Ascending aorta (tissue), 2 donors: ENCODE results near the gene CATSPER4. TPM values are rescaled to one million over a fixed set of nuclear protein-coding genes. Genes with fewer than 3 reads are reported as not detected.

Experiments used
- DNase-seq, 2 donors: peaks; one replicate each; pipeline ENCODE4 v3.0.0-alpha.2; 2019; ENCODE audit warnings: low spot score in 2 of 2
- H3K27ac ChIP-seq, 2 donors: fragments of 200-600 bp; sonication (generic); one replicate each; pipeline ENCODE4 v1.5.1; 2016 to 2017; ENCODE audit warnings: mild to moderate bottlenecking in 1 of 2
- H3K27me3 ChIP-seq: fragments of 200-600 bp; sonication (generic); one replicate; pipeline ENCODE4 v1.5.1; 2017
- H3K36me3 ChIP-seq, 2 donors: fragments of 200-600 bp; sonication (generic); one replicate each; pipeline ENCODE4 v1.5.1; 2016
- H3K4me1 ChIP-seq, 2 donors: fragments of 200-600 bp; sonication (generic); one replicate each; pipeline ENCODE4 v1.5.1; 2016 to 2017; ENCODE audit warnings: mild to moderate bottlenecking in 1 of 2
- H3K4me3 ChIP-seq, 2 donors: fragments of 200-600 bp; sonication (generic); one replicate each; pipeline ENCODE4 v1.5.1; 2016 to 2017; ENCODE audit warnings: mild to moderate bottlenecking in 1 of 2
- H3K9me3 ChIP-seq, 2 donors: fragments of 200-600 bp; sonication (generic); one replicate each; pipeline ENCODE4 v1.5.1; 2016
- intact Hi-C: fragments of 100-400 bp; cut with DNase I; formaldehyde crosslinking; loops from one replicate; pipeline ENCODE4 v1.15.1; 2023
- total RNA-seq: library from RNA; depleted of rRNA; stranded (reverse); fragments of >200 nt; gene quantifications from one replicate; pipeline ENCODE4 v1.1.0, GENCODE V29; 2016
- TF ChIP-seq, protein P1 (sequence below), 3 experiments: fragments of 200-600 bp in 2 of 3; fragments of 450-650 bp in 1 of 3; sonication (generic) in 2 of 3; IDR thresholded peaks; one replicate each; pipeline ENCODE4 v1.5.1; 2016 to 2019; ENCODE audit warnings: antibody characterized with exemption in 3 of 3, mild to moderate bottlenecking in 1 of 3, moderate library complexity in 1 of 3

The CATSPER4 gene
- total RNA-seq: not detected

DNA sequence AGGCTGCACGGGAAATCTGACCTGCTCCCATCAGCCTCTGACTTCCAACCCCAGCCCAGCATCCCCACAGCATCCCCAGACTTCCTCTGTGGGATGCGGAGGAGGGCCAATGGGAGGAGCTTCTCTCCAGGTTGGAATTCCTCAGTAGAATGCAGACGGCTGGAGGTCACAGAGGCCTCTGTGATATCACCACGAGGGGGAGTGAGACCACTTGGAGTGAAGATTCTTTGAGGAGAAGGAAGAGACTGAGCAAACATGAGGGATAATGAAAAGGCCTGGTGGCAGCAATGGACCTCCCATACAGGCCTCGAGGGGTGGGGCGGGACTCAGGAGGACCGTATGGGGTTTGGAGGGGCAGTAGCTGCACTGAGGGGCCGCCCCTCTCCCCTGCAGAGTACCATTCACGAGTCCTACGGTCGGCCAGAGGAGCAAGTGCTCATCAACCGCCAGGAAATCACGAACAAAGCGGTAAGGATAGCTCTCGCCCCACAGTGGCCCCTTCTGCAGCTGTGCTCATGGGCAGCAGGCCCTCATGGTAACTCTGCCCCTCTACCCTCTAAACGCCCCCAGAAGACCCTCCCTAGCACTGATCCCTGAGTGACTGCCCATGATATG, at the start of gene CATSPER4:
Gene CATSPER4 (plus strand): TSS at position 230 of the 615 bp plus-strand sequence. CDS start 26 bp downstream, at position 256.
- DNase-seq: no peak
- peaks cover 0 to 2% of the 10 kb centered on the region in 2 donors for H3K36me3 ChIP-seq
- no peaks in the 10 kb centered on the region for H3K4me1 ChIP-seq
- H3K27me3 ChIP-seq: no peaks in the 10 kb centered on the region
- no peak within 1 kb of the TSS for H3K27ac ChIP-seq
- intact Hi-C loops: no loop called here
- no peak within 1 kb of the TSS for H3K4me3 ChIP-seq
- TF ChIP-seq, protein P1, sequence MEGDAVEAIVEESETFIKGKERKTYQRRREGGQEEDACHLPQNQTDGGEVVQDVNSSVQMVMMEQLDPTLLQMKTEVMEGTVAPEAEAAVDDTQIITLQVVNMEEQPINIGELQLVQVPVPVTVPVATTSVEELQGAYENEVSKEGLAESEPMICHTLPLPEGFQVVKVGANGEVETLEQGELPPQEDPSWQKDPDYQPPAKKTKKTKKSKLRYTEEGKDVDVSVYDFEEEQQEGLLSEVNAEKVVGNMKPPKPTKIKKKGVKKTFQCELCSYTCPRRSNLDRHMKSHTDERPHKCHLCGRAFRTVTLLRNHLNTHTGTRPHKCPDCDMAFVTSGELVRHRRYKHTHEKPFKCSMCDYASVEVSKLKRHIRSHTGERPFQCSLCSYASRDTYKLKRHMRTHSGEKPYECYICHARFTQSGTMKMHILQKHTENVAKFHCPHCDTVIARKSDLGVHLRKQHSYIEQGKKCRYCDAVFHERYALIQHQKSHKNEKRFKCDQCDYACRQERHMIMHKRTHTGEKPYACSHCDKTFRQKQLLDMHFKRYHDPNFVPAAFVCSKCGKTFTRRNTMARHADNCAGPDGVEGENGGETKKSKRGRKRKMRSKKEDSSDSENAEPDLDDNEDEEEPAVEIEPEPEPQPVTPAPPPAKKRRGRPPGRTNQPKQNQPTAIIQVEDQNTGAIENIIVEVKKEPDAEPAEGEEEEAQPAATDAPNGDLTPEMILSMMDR (IDR thresholded peaks at IDR 0.05): no peak
- H3K9me3 ChIP-seq: no peaks in the 10 kb centered on the region

DNA sequence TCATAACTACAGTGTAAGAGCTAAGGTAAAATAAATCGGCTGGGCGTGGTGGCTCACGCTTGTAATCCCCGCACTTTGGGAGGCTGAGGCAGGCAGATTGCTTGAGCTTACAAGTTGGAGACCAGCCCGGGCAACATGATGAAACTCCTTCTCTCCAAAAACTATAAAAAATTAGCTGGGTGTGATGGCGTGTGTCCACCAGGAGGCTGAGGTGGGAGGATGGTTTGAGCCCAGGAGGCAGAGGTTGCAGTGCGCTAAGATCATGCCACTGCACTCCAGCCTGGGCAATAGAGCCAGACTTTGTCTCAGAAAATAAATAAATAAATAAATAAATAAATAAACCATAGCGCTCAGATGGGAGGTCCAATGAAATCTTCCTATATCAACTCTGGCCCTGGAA, 48.2 kb upstream of the CATSPER4 start:
- TF ChIP-seq, protein P1 (IDR thresholded peaks at IDR 0.05): no peak
- H3K27me3 ChIP-seq: peaks cover 5% of the 10 kb centered on the region
- peak overlapping the region in 1 of 2 donors; percentile 17 for H3K4me3 ChIP-seq
- no peak for DNase-seq
- H3K27ac ChIP-seq: no peak overlapping the region
- no peaks in the 10 kb centered on the region for H3K9me3 ChIP-seq
- intact Hi-C loops: no loop called here
- H3K4me1 ChIP-seq: no peaks in the 10 kb centered on the region
- no peaks in the 10 kb centered on the region for H3K36me3 ChIP-seq

DNA sequence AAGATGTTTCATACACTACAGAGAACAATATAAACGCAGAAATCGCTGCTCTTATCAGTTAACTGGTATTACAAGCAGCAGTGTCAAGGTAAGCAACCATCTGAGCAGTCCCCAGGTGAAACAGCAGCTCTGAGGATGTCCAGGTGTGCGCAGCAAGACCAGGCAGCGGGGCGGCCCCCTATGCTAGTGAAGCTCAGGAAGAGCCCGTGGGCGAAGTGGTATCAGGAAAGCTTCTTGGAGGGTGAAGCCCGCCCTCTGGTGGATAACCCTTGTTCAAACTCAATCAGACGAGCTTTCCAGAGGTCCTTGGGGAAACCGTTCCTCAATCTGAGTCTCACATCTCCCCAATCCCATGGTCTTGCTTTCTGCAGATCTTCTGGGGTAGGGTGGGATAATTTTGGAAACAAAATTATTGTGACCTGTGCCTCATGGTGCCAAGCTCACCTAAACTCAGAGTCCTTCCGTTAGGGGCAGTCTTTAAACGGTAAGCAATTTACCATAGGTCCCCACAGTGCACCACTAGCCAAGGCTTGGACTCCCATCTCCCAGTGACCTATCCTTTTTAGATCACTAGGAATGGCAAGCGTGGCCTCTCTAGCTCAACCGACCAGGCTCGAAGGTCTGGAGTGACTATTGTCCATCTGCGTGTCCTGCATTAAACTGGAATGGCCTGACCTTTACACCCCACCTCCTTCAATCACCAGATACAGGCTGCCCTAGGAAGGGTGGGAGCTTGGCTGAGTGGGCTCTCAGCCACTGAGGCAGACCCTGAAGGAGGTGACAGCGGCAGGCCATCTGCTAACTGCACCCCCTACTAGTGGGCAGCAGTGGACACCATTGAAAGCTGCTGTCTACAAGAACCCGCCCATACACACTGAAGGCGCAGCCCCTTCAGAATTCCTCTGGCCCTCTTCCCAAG, 45.1 kb upstream of the CATSPER4 start:
- TF ChIP-seq, protein P1 (IDR thresholded peaks at IDR 0.05): peak; percentile 57 to 78 (median 75)
- H3K27ac ChIP-seq: no peak overlapping the region
- H3K27me3 ChIP-seq: peaks cover 5% of the 10 kb centered on the region
- H3K4me3 ChIP-seq: no peak overlapping the region
- peak in 1 of 2 donors; percentile 88 for DNase-seq
- no peaks in the 10 kb centered on the region for H3K36me3 ChIP-seq
- intact Hi-C loops: loop anchor here (1.0 kb wide), 2 partner anchors 40 to 109 kb away; no protein-coding TSS in a partner anchor
- H3K4me1 ChIP-seq: no peaks in the 10 kb centered on the region
- no peaks in the 10 kb centered on the region for H3K9me3 ChIP-seq

DNA sequence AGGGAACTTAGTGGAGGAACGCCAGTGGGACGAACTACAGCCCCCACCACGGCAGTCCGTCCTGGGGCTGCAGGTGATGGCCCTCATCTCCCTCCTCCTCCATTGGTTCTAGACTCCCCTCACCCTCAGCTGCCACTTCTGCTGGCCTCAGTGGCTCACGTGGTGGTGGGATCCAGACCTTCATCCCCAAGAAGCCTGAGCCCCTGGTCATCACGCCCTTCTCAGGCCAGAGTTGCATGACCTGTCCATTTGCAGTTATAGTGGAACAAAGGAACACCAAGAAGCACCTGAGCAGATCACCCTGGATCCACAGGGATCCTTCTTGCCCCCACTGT, 44.5 kb upstream of the CATSPER4 start:
- Histone ChIP-seq H3K27ac (no peak overlapping the region), H3K36me3 (no peaks in the 10 kb centered on the region), H3K27me3 (peaks cover 5% of the 10 kb centered on the region), H3K9me3 (no peaks in the 10 kb centered on the region), H3K4me1 (no peaks in the 10 kb centered on the region), H3K4me3 (no peak overlapping the region)
- DNase-seq: no peak
- TF ChIP-seq, protein P1 (IDR thresholded peaks at IDR 0.05): no peak
- intact Hi-C loops: loop anchor here (1.0 kb wide), 2 partner anchors 41 to 110 kb away; no protein-coding TSS in a partner anchor

DNA sequence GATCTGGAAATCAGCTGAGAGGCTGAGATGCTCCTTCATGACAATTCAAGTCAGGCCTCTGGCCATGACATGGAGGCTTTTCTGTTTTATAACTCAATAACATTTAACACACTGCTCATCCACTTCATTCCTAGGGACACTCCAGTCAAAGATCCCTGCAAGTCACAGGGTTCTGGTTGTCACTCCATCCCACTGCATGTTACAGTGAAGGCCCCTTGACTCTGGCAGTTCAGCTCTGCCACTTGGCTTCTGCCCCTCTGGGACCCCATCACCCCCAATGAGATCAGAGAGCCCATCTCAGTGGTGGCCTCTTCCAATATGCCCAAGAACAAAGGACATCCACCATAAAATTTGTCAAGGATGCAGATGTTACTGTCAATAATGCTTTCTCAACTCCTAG, 41.5 kb upstream of the CATSPER4 start:
- Histone ChIP-seq H3K9me3 (no peaks in the 10 kb centered on the region), H3K27me3 (peaks cover 5% of the 10 kb centered on the region), H3K36me3 (no peaks in the 10 kb centered on the region), H3K27ac (no peak overlapping the region), H3K4me1 (no peaks in the 10 kb centered on the region), H3K4me3 (no peak overlapping the region)
- DNase-seq: peak in 1 of 2 donors; percentile 25
- intact Hi-C loops: no loop called here
- TF ChIP-seq, protein P1 (IDR thresholded peaks at IDR 0.05): no peak
